Activated CD4-positive, alpha-beta memory T cell treated with anti-CD3 and anti-CD28 coated beads for 36 hours (primary cell): ENCODE data around the gene RTN4RL2. TPM values are rescaled to one million over a fixed set of nuclear protein-coding genes. Genes with fewer than 3 reads are reported as not detected.
"Not testable (repeated sequence)": the region's sequence is repeated elsewhere in the genome, so short reads cannot be mapped to it uniquely, and the experiment has no call there.

ENCODE experiments used
- CTCF ChIA-PET: fragments of 350-600 bp; sonication (Branson Sonifier 250); formaldehyde crosslinking; loops from one replicate; lab custom pipeline; 2021; ENCODE audit warnings: antibody characterized with exemption, inconsistent platforms; lab: Charles Lee
- POLR2A ChIA-PET: fragments of 350-600 bp; sonication (Branson Sonifier 250); formaldehyde crosslinking; loops from one replicate; lab custom pipeline; 2021; ENCODE audit warnings: antibody characterized with exemption; lab: Charles Lee
- DNase-seq: peaks from one replicate; pipeline ENCODE4 v3.0.0-alpha.2; 2020
- H3K27ac Mint-ChIP-seq: one replicate; pipeline ENCODE4 v1.8.0; 2021; ENCODE audit warnings: mixed read lengths
- H3K27me3 Mint-ChIP-seq: one replicate; pipeline ENCODE4 v1.8.0; 2021; ENCODE audit warnings: mixed read lengths
- H3K36me3 Mint-ChIP-seq: one replicate; pipeline ENCODE4 v1.8.0; 2021; ENCODE audit warnings: mixed read lengths
- H3K4me1 Mint-ChIP-seq: one replicate; pipeline ENCODE4 v1.8.0; 2021; ENCODE audit warnings: low read depth, mixed read lengths
- H3K4me3 Mint-ChIP-seq: one replicate; pipeline ENCODE4 v1.8.0; 2021; ENCODE audit warnings: mild to moderate bottlenecking, mixed read lengths
- H3K9me3 Mint-ChIP-seq: one replicate; pipeline ENCODE4 v1.8.0; 2021; ENCODE audit warnings: mixed read lengths
- intact Hi-C: fragments of 100-400 bp; cut with micrococcal nuclease; formaldehyde crosslinking; loops from one replicate; pipeline ENCODE4 v1.15.1; 2023
- total RNA-seq, 2 experiments: library from RNA; stranded (reverse); gene quantifications; one replicate each; pipeline ENCODE4 v1.2.3, GENCODE V29; 2021

RTN4RL2 gene
- total RNA-seq, 2 experiments from 2014 or later, result 0.36 to 0.51 TPM

DNA sequence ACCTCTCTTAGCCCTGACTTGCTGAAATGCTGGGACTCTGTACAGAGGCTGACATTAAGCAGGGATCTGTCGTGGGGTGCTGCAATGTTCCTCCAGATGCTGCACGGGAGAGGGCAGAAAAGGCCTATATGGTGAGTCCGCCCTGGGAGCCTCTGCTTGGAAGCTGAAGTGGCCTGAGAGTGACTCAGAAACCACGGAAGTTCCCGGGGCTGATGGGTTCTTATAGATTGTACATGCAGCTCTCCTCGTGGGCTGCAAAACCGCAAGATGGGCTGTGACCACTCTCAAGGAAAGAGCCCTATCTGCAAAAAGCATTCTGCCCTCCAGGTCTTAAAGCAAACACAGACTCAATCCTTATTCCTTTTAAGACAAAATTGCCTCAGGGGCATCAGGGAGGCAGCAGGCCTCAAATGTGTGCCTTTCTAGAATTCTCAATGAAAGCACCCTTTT, 27.6 kb upstream of the RTN4RL2 start:
- Mint-ChIP-seq H3K27me3 (no peaks in the 10 kb centered on the region), H3K9me3 (no peaks in the 10 kb centered on the region), H3K4me1 (peaks cover 9% of the 10 kb centered on the region), H3K27ac (no peak overlapping the region), H3K36me3 (no peaks in the 10 kb centered on the region), H3K4me3 (no peak overlapping the region)
- CTCF ChIA-PET, result interaction anchor here (7.8 kb wide), 1 partner anchor 25 kb away, joined by 57 read pairs; the partner anchor contains the start of gene RTN4RL2
- DNase-seq, result peak; percentile 45
- intact Hi-C loops, result no loop called here
- POLR2A ChIA-PET, result no interaction called here

DNA sequence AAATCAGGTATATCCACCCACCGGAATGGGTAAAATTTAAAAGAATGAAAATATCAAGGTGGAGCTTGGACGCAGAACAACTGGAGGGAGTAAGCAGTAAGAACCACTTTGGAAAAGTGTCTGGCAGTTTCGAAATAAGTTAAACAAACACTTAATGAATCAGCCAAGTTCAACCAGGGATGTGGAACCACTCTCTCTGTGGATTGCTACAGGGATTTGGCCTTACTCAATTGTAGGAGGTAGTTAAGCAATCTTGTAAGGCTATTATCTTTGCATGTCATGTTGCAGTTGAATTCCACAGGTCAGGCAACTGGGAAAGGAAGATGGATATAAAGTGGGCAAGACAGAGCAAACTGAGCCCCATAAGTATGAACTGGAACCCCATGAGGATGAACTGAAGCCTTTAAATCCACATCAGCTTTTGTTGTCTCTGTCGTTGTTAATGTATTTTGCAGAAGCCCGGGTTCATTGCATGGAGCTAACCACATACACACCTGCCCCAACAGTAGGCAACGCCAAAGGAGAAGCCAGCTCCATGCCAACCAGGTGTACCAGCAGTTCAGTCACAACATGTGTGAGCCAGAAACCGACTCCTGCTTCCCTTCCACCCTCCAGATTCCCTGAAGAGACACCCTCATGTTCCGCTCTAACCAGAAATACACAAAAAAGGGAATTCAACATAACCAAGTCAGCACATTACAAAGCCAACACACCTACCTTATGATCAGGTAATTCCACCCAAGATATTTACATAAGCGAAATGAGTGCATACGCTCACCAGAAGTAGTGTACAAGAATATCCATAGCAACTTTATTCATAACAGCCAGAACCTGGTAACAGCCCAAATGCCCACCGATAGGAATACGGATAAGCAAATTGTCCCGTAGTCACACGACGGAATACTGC, 25.4 kb upstream of the RTN4RL2 start:
- CTCF ChIA-PET, result interaction anchor here (7.8 kb wide), 1 partner anchor 23 kb away, joined by 57 read pairs; the partner anchor contains the start of gene RTN4RL2
- Mint-ChIP-seq H3K27ac (no peak overlapping the region), H3K36me3 (no peaks in the 10 kb centered on the region), H3K4me1 (peaks cover 6% of the 10 kb centered on the region), H3K27me3 (no peaks in the 10 kb centered on the region), H3K9me3 (no peaks in the 10 kb centered on the region), H3K4me3 (no peak overlapping the region)
- intact Hi-C loops, result no loop called here
- DNase-seq, result no peak
- POLR2A ChIA-PET, result no interaction called here

DNA sequence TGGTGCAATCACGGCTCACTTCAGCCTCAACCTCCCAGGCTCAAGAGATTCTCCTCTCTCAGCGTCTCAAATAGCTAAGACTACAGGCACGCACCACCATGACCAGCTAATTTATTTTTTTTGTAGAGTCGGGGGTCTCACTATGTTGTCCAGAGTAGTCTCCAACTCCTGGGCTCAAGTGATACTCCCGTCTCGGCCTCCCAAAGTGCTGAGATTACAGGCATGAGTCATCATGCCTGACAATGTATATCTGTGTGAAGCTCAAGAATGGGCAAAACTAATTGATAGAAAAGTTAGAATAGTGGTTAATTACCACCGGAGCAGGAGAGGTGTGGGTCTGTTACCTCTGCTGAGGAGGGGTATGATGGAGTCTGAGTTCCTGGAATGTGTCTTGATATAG, 24.3 kb upstream of the RTN4RL2 start:
- H3K4me1 Mint-ChIP-seq, result peaks cover 6% of the 10 kb centered on the region
- no peak for DNase-seq
- no peaks in the 10 kb centered on the region for H3K36me3 Mint-ChIP-seq
- CTCF ChIA-PET, result interaction anchor here (1.4 to 2.5 kb wide), 3 partner anchors 22 to 91 kb away, joined by 4 to 16 read pairs (median 7); no protein-coding TSS in a partner anchor
- H3K4me3 Mint-ChIP-seq, result no peak overlapping the region
- H3K9me3 Mint-ChIP-seq, result no peaks in the 10 kb centered on the region
- POLR2A ChIA-PET, result no interaction called here
- no peak overlapping the region for H3K27ac Mint-ChIP-seq
- no peaks in the 10 kb centered on the region for H3K27me3 Mint-ChIP-seq
- intact Hi-C loops, result no loop called here

DNA sequence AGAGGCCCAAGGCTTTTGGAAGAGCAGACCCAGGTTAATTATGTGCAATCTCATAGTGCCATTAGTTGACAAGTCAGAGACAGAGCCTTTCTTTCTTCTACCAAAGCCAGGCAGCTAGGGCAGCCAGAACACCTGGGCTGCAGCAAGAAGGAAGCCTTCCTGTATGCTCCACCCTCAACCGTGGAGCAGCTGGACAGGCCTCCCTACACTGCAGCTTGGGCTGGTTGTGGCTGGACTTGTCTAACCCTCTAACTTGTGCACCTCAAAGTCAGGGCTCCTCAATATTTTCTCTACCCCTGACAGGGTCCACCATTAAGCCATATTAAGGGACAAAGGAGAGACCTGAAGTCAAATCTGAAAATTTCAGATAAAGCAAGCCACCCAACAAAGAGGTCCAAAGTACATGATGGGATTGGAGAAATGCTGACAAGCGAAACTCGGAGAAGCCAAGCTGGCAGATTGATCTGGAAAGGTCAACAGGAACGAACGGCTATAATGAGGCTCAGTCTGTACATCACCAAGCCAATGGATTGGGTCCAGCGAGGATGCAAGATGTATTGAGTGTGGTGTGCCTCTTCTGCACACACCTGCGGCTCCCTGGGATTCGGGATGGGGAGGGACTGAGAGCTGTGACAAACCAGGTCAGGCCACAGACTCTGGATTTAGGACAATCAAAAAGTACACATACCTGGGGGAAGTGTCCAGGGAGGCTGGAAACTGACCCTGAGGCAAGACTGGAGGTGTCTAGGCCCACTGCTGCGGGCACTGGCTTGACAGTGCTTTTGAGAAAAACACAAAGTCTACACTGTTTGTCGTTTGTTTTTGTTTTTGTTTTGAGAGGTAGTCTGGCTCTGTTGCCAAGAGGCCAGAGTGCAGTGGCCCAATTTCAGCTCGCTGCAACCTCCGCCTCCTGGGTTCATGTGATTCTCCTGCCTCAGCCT, 21.7 kb upstream of the RTN4RL2 start:
- intact Hi-C loops, result no loop called here
- ChIA-PET POLR2A (no interaction called here), CTCF (interaction anchor here (0.5 to 1.2 kb wide), 2 partner anchors 17 to 20 kb away, joined by 3 read pairs; no protein-coding TSS in a partner anchor)
- no peaks in the 10 kb centered on the region for H3K36me3 Mint-ChIP-seq
- DNase-seq, result no peak
- H3K27me3 Mint-ChIP-seq, result no peaks in the 10 kb centered on the region
- no peaks in the 10 kb centered on the region for H3K9me3 Mint-ChIP-seq
- H3K4me1 Mint-ChIP-seq, result no peaks in the 10 kb centered on the region
- H3K27ac Mint-ChIP-seq, result no peak overlapping the region
- no peak overlapping the region for H3K4me3 Mint-ChIP-seq

DNA sequence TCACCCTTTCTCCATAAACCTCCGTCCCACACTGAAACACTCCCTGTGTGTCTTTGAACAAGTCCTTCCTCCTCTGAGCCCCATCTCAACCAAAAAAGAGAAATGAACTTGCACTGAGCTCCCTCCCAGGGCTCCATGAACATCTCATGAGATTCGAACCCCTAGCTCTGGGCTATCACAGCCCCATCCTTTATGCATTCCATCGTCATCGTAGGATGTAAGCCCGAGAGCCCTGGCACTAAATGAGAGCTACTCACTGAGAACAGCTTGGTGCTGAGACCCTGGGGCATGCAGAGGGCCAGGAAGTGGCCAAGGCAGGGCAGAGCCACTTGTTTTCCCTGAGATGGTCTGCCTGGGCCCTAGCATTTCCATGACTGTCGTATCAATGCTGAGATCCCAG, 20.5 kb upstream of the RTN4RL2 start:
- Mint-ChIP-seq H3K27me3 (no peaks in the 10 kb centered on the region), H3K36me3 (no peaks in the 10 kb centered on the region), H3K4me3 (no peak overlapping the region), H3K27ac (no peak overlapping the region), H3K4me1 (no peaks in the 10 kb centered on the region), H3K9me3 (no peaks in the 10 kb centered on the region)
- POLR2A ChIA-PET, result no interaction called here
- no peak for DNase-seq
- CTCF ChIA-PET, result no interaction called here
- intact Hi-C loops, result no loop called here

DNA sequence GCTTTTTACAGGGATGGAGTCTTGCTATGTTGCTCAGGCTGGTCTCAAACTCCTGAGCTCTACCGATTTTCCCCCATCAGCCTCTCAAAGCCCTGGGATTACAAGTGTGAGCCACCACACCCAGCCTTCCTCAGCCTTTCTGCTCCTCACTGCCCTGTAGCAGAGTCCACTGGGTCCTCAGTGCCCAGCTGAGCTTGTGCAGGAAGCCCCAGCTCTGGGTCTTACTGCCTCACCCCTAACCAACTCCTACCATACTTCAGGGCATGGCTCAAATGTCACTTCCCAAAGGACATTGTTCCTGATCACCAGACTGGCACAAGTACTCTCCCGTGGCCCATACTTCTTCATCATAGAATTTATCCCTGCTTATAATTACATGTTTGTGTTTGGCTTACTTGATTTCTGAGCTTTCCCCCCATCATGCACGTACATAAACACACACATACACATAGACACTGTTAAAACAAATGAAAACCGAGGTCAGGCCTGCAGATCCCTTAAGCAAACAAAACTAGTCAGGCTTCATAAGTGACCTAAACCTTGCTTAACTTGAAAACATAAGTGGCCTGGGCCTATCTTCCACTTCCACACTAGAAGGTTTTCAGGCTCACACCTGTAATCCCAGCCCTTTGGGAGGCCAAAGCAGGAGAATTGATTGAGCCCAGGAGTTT, 19.4 kb upstream of the RTN4RL2 start:
- no peak overlapping the region for H3K4me3 Mint-ChIP-seq
- H3K36me3 Mint-ChIP-seq, result no peaks in the 10 kb centered on the region
- H3K27ac Mint-ChIP-seq, result no peak overlapping the region
- H3K9me3 Mint-ChIP-seq, result no peaks in the 10 kb centered on the region
- no peaks in the 10 kb centered on the region for H3K4me1 Mint-ChIP-seq
- DNase-seq, result no peak
- ChIA-PET CTCF (interaction anchor here (2.6 kb wide), 1 partner anchor 18 kb away, joined by 19 read pairs; no protein-coding TSS in a partner anchor), POLR2A (no interaction called here)
- intact Hi-C loops, result no loop called here
- no peaks in the 10 kb centered on the region for H3K27me3 Mint-ChIP-seq

DNA sequence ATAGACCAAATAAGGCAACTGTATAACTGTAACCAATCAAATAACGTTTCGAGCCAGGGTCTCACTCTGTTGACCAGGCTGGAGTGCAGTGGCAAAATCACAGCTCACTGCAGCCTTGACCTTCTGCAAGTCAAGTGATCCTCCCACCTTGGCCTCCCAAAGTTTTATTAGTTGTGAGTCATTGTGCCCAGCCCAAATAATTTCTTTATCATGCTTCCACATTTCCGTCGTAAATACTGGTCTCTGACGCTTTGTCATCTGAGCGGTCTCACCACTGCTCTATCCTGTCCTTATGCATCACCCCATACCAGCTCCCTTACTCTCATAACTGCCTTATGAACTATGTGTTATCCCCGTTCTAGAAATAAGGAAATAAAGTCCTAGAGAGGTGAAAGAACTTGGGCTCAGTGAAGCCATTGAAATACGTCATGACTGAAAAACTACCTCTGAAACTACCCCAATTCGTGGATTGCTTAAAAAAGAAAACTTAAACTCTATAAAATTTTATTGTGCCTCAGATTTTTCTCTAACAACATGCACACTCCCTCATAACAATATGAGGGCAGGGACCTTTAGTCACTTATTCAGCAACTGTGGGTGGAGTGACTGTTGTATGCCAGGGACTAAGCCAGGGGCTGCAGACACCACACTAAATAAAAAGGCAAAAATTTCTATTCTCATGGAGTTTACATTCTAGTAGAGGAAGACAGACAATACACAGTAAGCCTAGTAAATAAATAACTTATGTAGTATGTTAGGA, 15.8 kb upstream of the RTN4RL2 start:
- Mint-ChIP-seq H3K27me3 (peaks cover 5% of the 10 kb centered on the region), H3K4me3 (no peak overlapping the region), H3K9me3 (no peaks in the 10 kb centered on the region), H3K4me1 (no peaks in the 10 kb centered on the region), H3K36me3 (no peaks in the 10 kb centered on the region), H3K27ac (no peak overlapping the region)
- CTCF ChIA-PET, result interaction anchor here (1.2 to 1.6 kb wide), 2 partner anchors 13 to 35 kb away, joined by 3 to 7 read pairs; no protein-coding TSS in a partner anchor
- POLR2A ChIA-PET, result no interaction called here
- DNase-seq, result no peak
- intact Hi-C loops, result no loop called here

DNA sequence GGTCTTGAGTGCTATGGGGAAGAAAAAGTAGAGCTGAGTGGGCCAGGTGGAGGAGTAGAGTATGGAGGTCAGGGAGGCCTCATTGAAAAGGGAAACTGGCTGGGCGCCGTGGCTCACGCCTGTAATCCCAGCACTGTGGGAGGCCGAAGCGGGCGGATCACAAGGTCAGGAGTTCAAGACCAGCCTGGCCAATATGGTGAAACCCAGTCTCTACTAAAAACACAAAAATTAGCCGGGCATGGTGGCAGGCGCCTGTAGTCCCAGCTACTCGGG, 15.3 kb upstream of the RTN4RL2 start:
- H3K27ac Mint-ChIP-seq, H3K27me3 Mint-ChIP-seq, POLR2A ChIA-PET, DNase-seq, H3K9me3 Mint-ChIP-seq, intact Hi-C loops, H3K4me3 Mint-ChIP-seq, H3K4me1 Mint-ChIP-seq, H3K36me3 Mint-ChIP-seq: not testable (repeated sequence)
- CTCF ChIA-PET, result interaction anchor here (1.2 to 2.6 kb wide), 3 partner anchors 12 to 35 kb away, joined by 3 to 12 read pairs (median 7); no protein-coding TSS in a partner anchor

DNA sequence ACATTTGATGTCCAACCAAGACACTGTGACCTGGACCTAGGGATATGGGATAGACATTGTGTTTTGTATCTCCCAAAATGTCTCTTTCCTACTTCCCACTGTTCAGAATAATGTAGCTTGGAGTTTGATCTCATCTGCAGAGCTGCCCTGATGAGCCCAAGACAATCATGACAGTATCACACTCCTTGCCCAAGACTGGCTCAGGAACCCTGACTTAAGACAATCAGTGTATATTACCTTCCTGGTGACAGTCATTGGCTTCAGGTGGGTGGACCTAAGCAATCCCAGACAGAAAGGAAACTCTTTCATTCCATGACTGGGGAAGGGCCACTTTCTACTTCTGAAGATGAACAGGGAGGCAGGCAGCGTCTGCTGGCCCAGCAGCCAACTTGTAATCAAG, 14.3 kb upstream of the RTN4RL2 start:
- POLR2A ChIA-PET, result no interaction called here
- H3K27ac Mint-ChIP-seq, result no peak overlapping the region
- no peak overlapping the region for H3K4me3 Mint-ChIP-seq
- CTCF ChIA-PET, result interaction anchor here (2.6 kb wide), 1 partner anchor 13 kb away, joined by 12 read pairs; no protein-coding TSS in a partner anchor
- no peaks in the 10 kb centered on the region for H3K36me3 Mint-ChIP-seq
- no peaks in the 10 kb centered on the region for H3K4me1 Mint-ChIP-seq
- intact Hi-C loops, result no loop called here
- no peaks in the 10 kb centered on the region for H3K9me3 Mint-ChIP-seq
- no peak for DNase-seq
- H3K27me3 Mint-ChIP-seq, result peaks cover 5% of the 10 kb centered on the region

DNA sequence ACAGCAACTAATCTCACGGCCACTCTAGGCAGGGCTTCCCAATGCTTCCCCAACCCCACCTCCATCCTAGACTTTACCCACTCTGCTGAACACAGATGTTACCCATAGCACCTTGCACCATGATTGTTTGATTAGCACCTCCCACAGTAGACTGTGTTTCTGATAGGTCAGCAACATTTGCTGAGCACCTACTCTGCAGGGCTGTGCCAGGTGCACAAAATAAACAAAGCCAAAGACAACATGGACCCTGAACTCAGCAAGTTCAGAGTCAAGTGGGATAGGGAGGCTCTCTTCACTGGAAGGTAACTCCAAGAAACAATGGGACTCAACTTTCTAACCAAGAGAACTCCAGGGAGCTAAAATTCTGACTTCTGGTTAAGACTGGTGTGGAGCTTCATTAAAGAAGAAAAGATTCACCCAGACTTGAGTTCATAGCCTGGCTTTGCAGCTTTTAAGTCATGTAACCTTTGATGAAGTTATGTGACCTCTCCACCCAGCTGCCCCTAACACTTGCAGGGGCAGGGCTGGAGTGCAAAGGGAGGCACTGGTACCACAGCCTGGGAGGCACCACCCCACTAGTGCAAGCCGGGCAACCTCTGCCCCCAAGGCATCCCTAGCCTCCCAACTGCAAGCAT, 6.7 kb upstream of the RTN4RL2 start:
- Mint-ChIP-seq H3K9me3 (no peaks in the 10 kb centered on the region), H3K36me3 (no peaks in the 10 kb centered on the region), H3K27me3 (peaks cover 13% of the 10 kb centered on the region), H3K4me3 (no peak overlapping the region), H3K4me1 (peaks cover 12% of the 10 kb centered on the region), H3K27ac (no peak overlapping the region)
- ChIA-PET POLR2A (no interaction called here), CTCF (interaction anchor here (0.7 to 1.6 kb wide), 3 partner anchors 11 to 40 kb away, joined by 3 to 5 read pairs (median 3); no protein-coding TSS in a partner anchor)
- intact Hi-C loops, result no loop called here
- DNase-seq, result no peak
